Measurements from ENCODE around the gene ZFHX3. TPM values are rescaled to one million over a fixed set of nuclear protein-coding genes. Genes with fewer than 3 reads are reported as not detected.
A peak's percentile ranks its signal among the peaks of the same experiment; 100 is the strongest.
"Not testable (repeated sequence)": the region's sequence is repeated elsewhere in the genome, so short reads cannot be mapped to it uniquely, and the experiment has no call there.

Gene ZFHX3
- total RNA-seq, 1 donor from 2014 or later = 6.7 TPM

DNA sequence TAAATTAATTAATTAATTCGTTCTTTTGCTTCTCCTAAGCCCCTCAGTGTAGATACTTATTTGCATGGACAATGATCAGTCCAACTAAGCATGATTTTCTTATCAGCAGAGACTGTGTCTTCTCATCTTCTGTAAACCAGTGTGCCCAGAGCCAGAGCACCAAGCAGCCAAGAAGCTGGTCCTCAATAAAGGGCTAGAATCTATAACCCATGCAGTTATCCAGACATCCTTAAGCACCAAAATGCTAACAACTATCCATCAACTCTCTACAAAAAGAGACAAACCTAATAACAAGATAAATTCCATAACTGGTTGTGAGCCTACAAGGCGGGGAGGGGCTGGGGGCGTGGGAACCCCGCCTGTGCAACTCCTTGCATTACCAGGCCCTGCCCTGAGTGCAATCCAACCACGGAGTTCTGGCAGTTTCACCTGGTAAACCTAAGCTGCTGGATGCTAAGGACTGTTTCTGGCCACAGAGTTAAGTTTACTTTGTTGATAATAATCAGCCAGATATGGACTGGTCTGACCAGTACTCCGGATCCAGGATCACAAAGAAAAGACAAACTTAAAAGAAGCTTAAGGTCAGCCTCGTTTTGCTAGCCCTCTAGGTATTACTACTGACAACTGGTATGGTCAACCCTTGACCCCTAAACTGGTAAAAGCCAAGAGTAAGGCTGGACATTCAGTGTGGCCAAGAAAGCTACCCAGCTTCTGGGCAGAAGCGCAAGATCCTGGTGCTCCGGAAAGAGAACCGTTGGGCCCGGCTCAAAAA, 51.5 kb downstream of the ZFHX3 start:
- no peak for DNase-seq

DNA sequence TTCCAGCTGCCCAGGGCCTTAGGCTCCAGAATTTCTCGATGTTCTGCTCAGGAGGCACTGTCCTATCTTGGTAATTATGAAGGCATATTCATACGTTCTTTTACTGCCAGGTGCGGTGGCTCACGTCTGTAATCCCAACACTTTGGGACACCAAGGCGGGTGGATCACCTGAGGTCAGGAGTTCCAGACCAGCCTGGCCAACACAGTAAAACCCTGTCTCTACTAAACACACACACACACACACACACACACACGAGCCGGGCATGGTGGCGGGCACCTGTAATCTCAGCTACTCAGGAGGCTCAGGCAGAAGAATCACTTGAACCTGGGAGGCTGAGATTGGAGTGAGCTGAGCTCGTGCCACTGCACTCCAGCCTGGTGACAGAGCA, 52.1 kb downstream of the ZFHX3 start:
- DNase-seq = not testable (repeated sequence)

DNA sequence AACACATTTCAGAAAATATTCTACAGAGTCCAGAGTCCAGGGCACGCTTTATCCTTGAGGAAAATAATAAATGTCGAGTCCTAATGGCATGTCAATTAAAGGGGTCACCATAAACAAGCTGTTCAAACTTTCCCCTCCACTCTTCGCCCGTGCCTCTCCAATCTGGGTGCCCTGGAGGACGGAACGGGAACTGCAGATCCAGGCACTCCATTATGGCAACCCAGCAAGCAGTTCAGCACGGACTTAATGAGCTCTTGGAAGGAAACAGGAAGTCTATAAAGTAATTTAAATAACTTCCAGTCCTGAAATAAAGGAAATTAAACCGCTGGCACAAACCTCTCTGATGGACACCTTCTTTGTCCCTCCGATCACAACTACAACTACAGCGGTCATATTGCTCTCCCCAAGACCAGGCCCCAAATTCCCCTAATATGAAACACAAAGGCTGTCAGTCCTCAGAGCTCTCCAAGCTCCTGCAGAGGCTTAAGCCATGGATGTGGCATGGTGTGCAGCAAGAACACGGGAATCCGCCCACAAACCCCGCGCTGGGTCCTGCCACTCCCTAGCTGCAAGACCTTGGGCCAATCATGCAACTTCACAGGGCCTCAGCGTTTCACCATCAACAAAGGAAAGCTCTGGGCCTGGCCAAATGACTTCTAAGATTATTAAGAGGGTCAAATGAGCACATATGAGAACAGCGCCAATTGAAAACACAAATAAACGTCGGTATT, 52.6 kb downstream of the ZFHX3 start:
- DNase-seq = no peak

DNA sequence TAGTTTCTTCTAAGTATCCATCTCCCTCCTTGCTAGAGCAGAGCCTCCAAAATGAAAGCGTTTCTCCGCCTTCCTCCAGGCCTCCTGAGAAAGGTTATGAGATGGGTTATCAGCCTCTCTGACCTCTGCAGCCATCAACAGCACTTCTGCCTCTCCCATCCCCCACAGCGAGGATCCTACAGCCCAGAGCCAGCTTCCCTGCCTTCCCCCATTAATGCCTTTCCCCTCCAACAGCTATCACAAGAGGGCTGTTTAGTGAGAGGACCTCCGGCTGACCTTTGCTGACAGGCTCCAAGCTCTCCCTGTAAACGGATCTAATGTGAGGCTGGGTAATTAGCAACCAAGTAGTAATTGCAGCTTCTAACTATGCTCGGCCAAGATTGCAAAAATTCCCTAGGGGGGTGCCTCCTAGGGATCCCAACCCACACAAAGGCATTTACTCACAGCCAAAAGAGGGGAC, 55.8 kb downstream of the ZFHX3 start:
- no peak for DNase-seq

DNA sequence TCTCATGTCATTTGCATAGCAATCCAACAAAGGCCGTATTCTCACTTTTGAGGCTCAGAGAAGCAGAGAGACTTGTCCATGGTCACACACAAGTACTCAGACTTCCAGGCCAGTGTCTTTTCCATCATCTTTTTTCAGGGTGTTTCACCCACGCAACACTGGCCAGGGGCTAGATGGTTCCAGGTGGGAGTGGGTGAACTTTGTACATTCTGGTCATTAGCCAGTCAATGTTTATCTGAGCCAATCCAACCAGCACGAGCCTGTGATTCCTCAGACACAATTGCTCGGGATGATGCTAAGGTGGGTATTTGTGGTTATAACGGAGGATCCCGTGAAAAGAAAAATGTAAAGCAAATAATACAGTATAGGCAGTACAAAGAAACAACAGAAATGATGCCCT, 56.3 kb downstream of the ZFHX3 start:
- no peak for DNase-seq

DNA sequence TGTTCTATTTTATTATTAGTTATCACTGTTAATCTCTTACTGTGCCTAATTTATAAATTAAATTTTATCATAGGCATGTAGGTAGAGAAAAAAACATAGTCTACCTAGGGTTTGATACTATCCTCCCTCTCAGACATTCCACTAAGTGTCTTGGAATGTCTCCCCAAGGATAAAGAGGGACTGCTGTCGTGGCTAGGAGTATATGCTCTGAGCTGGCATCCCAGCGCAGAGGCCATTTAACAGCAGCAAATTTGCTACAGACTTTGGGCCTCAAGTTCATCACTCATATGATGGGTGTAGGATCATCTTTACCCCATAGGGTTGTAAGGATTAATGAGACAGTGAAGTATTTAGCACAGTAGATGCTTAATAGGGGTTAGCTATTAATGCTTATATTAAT, 56.7 kb downstream of the ZFHX3 start:
- no peak for DNase-seq

DNA sequence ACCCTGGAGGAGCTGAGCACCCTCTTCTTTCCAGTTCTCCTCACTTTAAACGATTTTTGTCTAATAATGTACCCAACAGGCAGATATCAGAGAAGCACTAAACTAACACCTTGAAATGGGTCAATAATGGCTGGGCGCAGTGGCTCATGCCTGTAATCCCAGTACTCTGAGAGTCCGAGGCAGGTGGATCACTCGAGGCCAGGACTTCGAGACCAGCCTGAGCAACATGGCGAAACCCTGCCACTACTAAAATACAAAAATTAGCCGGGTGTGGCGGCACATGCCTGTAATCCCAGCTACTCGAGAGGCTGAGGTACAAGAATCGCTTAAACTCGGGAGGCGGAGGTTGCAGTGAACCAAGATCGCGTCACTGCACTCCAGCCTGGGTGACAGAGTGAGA, 57.4 kb downstream of the ZFHX3 start:
- DNase-seq = no peak

DNA sequence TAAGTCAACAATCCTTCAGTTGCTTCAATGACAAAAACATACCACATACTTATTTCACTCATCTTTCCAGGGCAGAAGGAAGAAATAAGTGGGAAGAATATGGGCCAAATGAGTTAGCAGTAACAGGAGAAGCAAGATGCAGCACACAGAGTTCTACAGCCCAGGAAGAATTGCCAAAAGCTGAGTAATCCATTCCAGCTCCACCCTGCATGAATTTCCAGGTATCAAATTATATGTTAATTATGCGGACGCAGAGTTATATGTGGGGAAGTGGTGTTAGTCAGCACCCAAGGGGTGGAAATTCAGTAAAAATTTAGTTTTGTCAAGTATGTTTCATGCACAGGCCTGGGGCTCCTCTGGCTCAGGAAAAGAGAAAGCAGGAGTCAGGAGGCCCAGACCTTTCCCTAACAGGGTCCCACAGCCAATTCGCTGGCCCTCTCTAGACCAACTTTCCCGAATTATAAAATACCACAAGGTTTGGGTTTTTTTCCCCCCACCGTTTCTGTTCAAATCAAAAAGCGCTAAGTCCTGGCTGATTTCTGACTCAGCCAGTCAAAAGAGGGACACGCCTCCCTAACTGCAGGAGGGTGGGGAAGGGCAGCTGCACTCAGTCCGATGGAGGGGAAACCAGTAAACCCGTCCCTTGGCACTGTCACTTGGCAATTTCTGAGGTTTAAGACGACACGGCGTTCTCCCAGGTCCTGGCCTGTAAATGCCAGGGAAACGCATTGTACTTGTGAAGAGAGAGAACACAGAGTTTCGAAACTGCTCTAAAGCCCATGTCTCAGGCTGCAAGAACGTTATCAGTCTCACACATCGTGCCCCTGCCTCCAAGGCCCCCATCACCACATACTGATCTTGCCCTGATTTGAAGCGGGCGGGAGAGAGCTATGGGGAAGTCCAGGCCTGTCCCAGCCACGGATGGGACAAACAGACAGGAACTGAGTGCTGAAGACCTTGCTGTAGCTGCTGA, 58.1 kb downstream of the ZFHX3 start:
- DNase-seq = peak; percentile 53

DNA sequence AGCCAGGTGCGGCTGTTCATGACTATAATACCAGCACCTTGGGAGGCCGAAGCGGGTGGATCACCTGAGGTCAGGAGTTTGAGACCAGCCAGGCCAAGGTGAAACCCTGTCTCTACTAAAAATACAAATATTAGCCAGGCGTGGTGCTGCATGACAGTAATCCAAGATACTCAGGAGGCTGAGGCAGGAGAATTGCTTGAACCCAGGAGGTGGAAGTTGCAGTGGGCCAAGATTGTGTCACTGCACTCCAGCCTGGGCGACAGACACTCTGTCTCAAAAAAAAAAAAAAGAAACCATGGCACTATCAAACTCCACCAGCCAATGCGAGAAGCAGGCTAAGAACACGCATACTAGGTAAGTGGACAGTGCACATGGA, 58.7 kb downstream of the ZFHX3 start:
- DNase-seq = not testable (repeated sequence)

DNA sequence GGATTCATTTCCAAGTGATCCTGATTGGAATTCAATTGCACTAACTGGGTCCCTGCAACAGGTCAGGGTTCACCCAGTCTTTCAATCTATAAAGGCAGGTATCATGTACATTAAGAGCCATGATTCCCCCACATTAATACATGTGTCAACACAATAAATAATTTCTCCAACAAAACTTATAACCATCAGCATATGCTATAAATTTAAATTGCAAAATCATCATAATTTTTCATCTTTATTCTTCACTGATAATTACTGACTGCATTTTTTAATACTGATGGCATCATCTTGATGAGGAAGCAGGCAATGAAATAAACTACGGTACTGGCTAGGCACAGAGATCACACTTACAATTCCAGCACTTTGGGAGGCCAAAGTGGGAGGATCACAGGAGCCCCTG, 59.4 kb downstream of the ZFHX3 start:
- DNase-seq = no peak

DNA sequence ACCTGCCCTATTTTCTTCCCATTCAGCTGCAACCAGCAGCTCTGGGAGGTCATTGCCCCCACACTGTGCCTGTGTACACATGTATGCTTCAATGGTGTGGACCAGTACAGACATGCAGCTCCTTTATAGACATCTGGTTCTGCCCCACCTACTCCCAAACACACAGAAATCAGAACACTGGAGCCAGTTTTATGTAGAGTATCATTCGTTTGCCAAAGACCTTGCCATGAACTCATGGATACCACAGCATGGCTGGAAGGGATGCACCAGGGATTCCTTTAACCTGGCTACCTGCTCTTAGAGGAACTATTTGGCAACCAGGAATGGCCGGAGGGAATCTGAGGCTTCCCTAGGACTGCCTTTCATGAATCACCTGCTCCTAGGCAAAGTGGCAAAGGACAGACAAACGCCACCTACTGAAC, 60.4 kb downstream of the ZFHX3 start:
- no peak for DNase-seq

DNA sequence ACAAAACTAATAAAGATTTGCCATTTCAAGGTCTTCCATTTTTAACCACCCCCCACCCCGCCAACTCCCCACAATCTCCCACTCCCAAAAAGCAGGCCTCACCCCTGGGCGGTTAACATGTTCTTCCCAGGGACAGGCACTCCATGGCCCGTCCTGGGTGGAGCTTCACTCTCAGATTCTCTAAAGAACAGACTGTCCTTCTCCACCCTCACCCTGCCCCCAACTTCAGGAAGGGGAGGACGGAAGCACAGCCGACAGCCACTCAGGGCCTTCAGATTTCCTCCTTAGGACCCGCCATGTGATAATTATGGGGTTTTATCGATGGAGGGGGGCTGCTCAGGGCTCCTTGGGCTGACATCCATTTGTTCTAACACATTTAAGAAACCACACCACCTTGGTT, 61.9 kb downstream of the ZFHX3 start:
- no peak for DNase-seq

DNA sequence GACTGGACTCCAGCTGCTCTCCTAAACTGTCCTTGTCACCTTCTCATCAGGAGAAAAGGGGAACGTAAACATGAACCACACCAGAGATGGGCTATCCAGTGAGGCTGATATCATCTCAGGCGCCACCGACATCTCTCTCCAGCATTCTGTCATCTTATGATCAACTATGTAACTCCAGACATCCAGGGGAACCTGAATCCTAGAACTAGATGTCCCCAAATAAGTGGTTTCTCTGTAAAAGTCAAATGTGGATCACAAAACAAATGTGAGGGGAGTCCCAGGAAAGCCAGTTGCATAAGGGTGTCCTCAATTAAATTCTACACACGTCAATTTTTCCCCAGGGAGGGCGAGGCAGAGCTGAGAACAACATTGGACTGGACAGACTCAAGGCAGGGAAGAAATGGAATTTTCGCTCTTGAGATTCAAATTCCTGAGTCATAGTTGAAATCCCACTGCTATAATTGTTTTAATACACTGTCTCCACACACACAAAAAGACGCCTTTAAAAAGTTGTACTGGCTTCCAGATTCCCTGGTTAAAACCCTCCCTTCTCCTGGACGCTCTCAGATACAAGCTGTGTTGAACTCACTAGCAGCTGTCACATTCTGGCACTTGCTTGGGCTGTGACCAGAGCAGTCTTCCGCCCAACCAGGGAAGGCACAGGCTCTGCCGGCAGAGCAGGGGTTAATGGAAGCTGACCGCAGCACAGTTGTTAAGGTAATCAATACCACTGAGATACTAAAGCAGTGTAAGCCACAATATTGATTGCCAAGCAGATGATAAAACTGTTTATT, 62.6 kb downstream of the ZFHX3 start:
- peak; percentile 74 for DNase-seq

DNA sequence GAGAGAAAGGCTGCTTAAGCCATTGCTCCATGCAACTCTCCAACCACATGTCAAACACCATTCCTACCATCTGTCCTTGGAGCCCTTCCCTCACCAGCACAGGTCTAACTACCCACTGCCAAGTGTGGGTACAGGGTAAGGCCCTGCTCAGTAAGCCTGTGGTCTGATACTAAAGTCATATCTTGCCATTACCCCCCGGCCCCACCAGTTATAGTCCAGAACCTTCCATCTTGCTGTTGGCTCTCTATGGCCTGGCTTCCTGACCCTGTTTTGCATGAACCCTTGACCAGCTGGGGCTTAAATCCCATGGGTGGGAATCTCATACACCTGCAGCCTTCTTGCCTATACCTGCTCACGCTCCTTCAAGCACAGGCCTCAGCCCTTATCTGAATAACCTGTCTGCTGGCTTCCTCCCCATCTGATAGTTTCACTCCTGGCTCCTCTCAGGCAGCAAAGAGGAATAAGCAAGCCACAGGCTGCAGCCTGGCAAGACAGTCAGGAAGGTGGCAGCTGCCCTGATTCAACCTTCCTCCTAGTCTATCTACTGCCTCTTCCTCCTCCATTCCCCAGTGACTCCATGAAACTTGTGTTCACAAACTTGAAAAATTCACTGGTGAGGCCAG, 64.1 kb downstream of the ZFHX3 start:
- no peak for DNase-seq

DNA sequence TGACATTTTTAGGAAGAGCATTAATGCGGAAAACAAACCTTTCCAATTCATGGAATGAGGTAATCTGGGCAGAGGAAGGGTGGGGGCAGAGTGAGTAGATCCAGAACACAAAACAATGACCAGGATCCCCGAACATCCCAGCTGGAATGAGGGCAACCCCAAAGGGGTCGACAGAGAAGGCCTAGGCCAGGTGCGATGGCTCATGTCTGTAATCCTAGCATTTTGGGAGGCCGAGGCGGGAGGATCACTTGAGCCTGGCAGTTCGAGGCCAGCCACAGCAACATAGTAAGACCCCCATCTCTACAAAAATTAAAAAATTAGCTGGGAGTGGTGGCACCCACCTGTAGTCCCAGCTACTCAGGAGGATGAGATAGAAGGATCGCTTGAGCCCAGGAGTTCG, 64.7 kb downstream of the ZFHX3 start:
- no peak for DNase-seq

DNA sequence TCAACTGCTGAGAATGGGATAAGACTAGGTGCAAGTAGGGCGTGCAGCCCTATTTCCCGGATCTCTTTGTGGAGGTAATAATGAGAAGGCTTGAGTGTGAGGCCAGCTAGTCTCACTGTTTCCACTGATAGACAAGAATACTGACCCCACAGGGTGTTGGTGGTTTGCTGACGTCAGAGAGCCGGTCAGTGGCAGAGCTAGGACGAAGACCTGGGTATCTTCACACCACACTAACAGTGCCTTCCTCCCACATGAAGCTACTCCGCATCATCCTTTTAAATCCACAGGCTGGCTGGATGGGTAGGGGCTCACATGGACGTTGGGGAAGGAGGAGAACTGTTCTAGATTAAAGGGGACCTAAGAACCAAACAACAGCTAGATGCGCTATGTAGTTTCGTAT, 68.0 kb downstream of the ZFHX3 start:
- DNase-seq = no peak

DNA sequence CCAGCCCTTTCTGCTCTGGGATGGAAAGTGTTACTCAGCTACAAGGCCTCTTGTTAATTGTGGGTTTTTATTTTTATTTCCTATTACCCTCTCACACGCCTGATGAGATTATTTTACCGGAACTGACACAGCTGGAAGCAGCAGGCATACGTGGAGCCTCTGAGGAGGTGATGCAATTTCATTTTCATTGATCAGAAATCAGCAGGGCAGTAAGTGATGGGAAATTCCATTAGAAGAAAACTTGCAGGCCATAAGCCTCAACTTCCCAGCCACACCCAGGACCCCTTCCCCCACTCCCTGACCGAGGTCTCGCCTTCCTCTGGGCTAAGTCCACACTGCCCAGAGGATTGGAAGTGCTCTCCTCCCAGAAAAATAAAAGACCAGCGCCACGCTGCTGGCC, 69.7 kb downstream of the ZFHX3 start:
- no peak for DNase-seq

DNA sequence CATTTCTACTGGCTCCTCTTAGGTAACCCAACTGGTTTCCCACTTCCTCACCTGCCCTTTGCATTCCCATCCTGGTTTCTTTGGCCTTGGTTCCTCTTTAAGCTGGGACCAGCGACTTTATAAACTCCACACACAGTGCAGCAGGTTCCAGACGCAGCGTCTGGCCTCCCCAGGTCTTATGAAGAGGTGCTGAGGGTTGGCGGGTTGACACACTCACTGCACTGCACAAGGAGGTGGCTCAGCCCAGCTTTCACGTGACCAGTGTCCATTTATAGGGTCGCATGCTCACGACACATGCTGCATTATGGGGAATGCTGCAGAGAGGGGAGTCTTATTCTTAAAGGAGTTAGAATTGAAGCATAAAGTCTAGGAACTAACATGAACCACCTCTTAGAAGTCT, 70.8 kb downstream of the ZFHX3 start:
- no peak for DNase-seq

DNA sequence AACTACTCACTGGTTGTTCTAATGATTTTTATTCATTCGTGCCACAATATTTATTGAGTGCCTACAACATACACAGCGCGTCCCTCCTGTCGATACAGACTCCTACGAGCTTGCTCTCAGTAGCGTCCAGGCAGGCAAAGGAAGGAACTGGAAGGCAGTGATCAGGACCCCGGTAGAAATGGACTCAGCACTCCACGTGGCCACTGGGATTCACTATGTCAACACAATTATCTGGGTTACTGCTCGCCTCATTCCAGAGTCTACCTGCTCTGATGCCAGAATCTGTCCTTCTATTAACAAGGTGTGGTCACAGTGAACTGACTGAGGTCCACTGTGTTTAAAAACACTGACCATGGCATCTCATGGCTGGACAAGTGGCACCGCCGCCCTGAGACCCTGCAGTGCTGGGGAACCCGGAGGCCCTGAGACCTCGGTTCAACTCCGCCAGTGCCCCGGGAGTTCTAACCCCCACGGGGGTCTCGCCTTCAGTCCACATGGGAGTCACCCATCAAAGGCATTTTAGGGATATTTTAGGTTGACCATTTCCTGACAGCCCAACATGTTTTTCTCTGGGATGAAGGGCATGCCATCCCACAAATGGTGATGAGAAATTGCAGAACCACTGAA, 71.4 kb downstream of the ZFHX3 start:
- DNase-seq = no peak

DNA sequence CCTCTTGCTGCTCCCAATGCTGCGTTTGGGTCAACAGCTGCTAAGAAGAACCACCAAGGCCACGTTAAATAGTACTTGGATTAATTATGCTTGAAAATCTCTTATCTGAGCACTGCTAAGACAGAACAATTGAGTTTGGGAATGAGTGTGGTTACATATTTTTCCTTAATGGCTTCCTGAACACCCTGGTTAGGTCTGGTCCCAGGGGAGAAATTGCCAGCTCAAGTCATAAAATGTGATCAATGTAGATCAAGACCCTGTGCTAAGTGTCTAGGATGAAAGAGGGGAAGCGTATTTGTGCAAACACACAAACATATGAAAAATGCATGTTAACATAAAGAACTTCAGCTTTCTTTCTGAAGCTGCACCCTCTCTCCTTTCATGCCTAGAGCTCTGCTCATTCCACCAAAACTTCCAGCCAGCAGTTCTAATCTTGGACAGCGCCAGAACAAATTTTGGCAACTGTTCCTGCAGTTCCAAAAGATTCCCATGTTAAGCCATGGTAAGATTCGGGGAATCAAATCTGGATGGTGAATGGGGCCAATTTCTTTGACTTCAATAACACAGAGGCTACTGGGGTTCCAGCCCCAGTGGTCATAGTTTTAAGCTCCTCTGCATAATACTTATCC, 72.0 kb downstream of the ZFHX3 start:
- no peak for DNase-seq
